Activated CD4-positive, alpha-beta T cell treated with anti-CD3 and anti-CD28 coated beads, Interleukin-2, amount 10 ng/mL, durations not matched to agents 24 days and 14 days (primary cell): ENCODE measurements around the gene BEAN1. TPM values are rescaled to one million over a fixed set of nuclear protein-coding genes. Genes with fewer than 3 reads are reported as not detected.
A peak's percentile ranks its signal among the peaks of the same experiment; 100 is the strongest.

Source experiments
- DNase-seq: peaks from one replicate; pipeline ENCODE4 v3.0.0; 2022
- H3K27ac Mint-ChIP-seq: one replicate; pipeline ENCODE4 v1.8.0; 2022; ENCODE audit warnings: mild to moderate bottlenecking, mixed read lengths
- H3K27me3 Mint-ChIP-seq: one replicate; pipeline ENCODE4 v1.8.0; 2022; ENCODE audit warnings: mixed read lengths
- H3K36me3 Mint-ChIP-seq: one replicate; pipeline ENCODE4 v1.8.0; 2022; ENCODE audit warnings: low read depth, mild to moderate bottlenecking, mixed read lengths
- H3K4me1 Mint-ChIP-seq: one replicate; pipeline ENCODE4 v1.8.0; 2021; ENCODE audit warnings: mixed read lengths
- H3K4me3 Mint-ChIP-seq: one replicate; pipeline ENCODE4 v1.8.0; 2022; ENCODE audit warnings: mild to moderate bottlenecking, moderate library complexity, mixed read lengths
- H3K9me3 Mint-ChIP-seq: one replicate; pipeline ENCODE4 v1.8.0; 2021; ENCODE audit warnings: mixed read lengths
- intact Hi-C: fragments of 100-400 bp; cut with micrococcal nuclease; formaldehyde crosslinking; loops from one replicate; pipeline ENCODE4 v1.15.1; 2023
- total RNA-seq: library from RNA; stranded (reverse); gene quantifications from 2 replicates; pipeline ENCODE4 v1.2.3, GENCODE V29; 2022

Gene BEAN1
- total RNA-seq, 1 donor from 2014 or later: not detected

DNA sequence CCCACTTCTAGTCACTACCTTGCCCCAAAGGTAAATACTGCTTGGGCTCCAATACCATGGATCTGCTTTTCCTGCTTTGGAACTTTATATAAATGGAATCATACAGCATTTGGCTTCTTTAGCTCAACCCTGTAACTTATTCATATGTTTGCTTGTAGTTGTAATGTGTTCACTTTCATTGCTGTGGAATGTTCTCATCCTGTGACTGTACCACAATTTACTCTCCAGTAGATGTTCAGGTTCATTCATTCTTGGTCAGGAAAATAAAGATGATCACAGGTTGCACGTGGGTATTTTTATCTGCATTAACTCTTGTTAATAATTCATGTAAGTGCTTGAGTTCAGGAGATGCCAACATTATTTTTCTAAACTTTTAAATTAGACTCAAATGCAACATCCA lies 6.7 kb upstream of the BEAN1 start:
- no peaks in the 10 kb centered on the region for H3K36me3 Mint-ChIP-seq
- no peak for DNase-seq
- intact Hi-C loops: no loop called here
- peaks cover 19% of the 10 kb centered on the region for H3K4me1 Mint-ChIP-seq
- H3K9me3 Mint-ChIP-seq: no peaks in the 10 kb centered on the region
- no peak overlapping the region for H3K4me3 Mint-ChIP-seq
- H3K27ac Mint-ChIP-seq: no peak overlapping the region
- H3K27me3 Mint-ChIP-seq: peaks cover 38% of the 10 kb centered on the region

DNA sequence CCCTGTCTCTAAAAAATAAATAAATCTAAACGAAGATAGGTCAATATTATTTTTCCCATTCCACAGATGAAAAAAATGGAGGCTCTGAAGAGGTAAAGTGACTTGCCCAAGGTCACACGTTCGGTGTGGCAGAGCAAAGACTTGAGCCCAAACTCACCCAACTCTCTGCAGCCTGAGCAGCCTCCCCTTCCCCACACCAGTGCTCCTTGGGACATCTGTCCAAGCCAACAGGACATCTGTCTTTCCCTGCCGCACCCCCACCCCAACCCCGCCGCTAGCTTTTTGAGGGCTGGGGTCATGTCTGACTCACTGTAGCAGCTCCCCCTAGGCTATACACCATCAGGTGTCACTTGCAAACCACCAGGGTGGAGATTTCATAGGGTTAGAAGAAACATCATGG lies 5.2 kb upstream of the BEAN1 start:
- H3K4me1 Mint-ChIP-seq: peaks cover 18% of the 10 kb centered on the region
- no peaks in the 10 kb centered on the region for H3K36me3 Mint-ChIP-seq
- no peaks in the 10 kb centered on the region for H3K9me3 Mint-ChIP-seq
- no peak overlapping the region for H3K4me3 Mint-ChIP-seq
- H3K27ac Mint-ChIP-seq: no peak overlapping the region
- DNase-seq: no peak
- peaks cover 46% of the 10 kb centered on the region for H3K27me3 Mint-ChIP-seq
- intact Hi-C loops: no loop called here

DNA sequence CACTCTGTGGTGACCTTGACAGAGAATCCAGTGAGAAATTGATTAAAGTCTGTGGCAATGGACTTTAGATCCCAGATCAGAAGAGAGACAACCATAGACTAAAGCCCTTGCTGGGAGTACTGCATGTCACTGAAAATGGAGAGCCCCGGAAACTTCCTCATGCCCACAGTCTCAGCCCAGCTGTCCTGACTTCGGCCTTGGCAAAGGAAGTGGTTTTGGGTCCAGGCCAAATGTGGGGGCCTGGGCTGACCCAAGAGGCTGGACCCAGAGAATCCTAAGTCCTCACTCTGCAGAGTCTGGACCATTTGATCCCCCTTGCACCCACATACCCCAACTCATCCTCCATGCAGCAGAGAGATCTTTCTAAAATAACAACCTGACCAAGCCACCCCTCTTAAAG lies 4.7 kb upstream of the BEAN1 start:
- Mint-ChIP-seq H3K27me3 (peaks cover 46% of the 10 kb centered on the region), H3K4me3 (no peak overlapping the region), H3K27ac (no peak overlapping the region), H3K4me1 (peaks cover 15% of the 10 kb centered on the region), H3K36me3 (no peaks in the 10 kb centered on the region), H3K9me3 (no peaks in the 10 kb centered on the region)
- DNase-seq: no peak
- intact Hi-C loops: no loop called here

- no peak overlapping the region for H3K27ac Mint-ChIP-seq
- intact Hi-C loops: no loop called here
These were observed 3.9 kb upstream of the BEAN1 start for GRCh38 chr16:66423177-66423576.

GRCh38 chr16:66425651-66426050 lies 1.4 kb upstream of the BEAN1 start:
- Mint-ChIP-seq H3K9me3 (no peaks in the 10 kb centered on the region), H3K4me3 (no peak overlapping the region), H3K4me1 (peaks cover 2% of the 10 kb centered on the region), H3K27me3 (peaks cover 67% of the 10 kb centered on the region), H3K36me3 (no peaks in the 10 kb centered on the region), H3K27ac (no peak overlapping the region)
- DNase-seq: no peak
- intact Hi-C loops: no loop called here

More at GRCh38 chr16:66423177-66423576, 3.9 kb upstream of the BEAN1 start:
- H3K4me3 Mint-ChIP-seq: no peak overlapping the region
- H3K4me1 Mint-ChIP-seq: peaks cover 8% of the 10 kb centered on the region
- no peak for DNase-seq
- H3K36me3 Mint-ChIP-seq: no peaks in the 10 kb centered on the region
- no peaks in the 10 kb centered on the region for H3K9me3 Mint-ChIP-seq
- H3K27me3 Mint-ChIP-seq: peaks cover 47% of the 10 kb centered on the region

DNA sequence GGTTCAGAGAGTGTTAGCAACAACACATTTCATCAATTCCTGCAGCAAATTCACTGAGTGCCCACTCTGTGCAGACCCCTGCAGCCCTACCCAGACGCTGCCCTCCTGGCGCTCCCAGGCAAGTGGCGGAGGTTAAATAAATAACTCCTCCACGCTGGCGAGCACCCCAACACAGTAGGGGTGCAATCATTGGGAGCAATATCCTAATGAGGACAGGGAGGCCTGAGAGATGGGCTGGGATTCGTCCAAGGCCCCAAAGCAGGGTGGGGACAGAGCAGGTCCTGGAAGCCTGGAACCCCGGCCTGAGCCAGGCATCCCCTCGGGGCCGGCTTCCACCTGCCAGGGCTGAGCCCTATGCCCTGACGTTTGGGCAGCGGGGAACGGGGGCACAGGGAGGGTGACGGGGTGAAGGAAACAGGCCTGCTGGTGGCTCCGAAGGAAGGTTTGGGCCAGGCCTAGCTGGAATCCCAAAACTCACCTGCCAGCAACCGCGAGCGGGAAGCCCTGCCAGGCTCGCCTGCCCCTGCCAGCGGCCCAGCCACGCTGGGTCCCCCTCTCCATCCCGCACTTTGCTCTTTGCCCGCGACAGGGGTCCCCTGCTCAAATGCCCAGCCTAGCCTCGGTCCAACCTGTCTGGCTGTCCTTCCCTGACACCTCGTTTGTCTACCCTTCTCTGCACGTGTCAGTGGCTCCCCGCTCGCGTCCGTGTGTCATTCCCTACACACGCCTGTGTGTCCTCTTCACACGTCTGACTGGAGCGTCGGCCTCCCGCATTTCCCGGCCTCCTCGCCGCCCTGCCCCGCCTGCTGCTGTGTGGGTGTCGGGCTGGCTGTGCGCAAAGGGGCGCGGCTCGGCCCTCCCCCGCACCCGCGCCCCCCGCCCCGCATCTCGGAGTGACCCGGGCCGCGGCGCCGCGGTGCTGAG lies 721 bp upstream of the BEAN1 start:
- Mint-ChIP-seq H3K4me3 (peak overlapping the region; percentile 13), H3K4me1 (peaks cover 2% of the 10 kb centered on the region), H3K27me3 (peaks cover 69% of the 10 kb centered on the region), H3K27ac (no peak overlapping the region), H3K36me3 (no peaks in the 10 kb centered on the region), H3K9me3 (no peaks in the 10 kb centered on the region)
- DNase-seq: no peak
- intact Hi-C loops: no loop called here

DNA sequence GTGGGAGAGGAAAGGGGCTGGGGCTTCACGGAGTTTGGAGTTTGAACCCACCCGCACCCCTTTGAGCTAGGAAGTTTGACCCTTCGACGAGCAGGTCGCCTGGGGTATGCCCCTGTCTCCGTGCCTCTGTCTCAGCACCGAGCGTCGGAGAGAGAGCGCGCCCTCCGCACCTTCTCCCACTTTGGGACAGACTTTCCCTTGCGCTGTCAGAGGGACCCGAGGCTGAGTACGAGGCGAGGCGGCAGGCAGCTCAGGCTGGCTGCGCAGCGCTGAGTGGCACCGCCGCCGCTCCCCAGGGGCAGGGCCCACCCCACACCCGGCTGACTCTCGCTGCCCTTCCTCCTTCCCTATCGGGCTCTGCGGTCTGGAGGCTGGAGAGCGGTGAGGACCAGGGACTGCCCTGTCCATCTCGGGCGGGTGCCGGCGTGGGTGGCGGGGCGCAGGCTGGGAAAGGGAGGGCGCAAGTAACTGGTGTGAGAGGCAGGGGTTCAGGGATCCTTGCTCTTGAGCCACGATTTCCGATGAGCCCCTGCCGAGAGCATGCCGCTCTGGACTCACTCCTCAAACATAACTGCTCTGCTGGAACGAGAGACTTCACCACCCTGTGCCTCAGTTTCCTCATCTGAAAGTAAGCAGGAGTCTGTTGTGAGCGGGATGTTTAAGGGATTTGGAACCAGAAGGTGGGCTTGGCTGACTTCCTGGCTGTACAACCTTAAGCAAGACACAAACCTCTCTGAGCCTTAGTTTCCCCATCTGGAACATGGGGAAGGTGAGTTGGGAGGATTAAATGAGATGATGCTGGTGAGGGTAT lies 981 bp downstream of the BEAN1 start:
- intact Hi-C loops: no loop called here
- Mint-ChIP-seq H3K36me3 (no peaks in the 10 kb centered on the region), H3K27ac (no peak overlapping the region), H3K27me3 (peaks cover 74% of the 10 kb centered on the region), H3K9me3 (no peaks in the 10 kb centered on the region), H3K4me1 (peaks cover 2% of the 10 kb centered on the region), H3K4me3 (peak overlapping the region; percentile 15)
- no peak for DNase-seq

GRCh38 chr16:66428682-66429251 lies 1.7 kb downstream of the BEAN1 start:
- Mint-ChIP-seq H3K4me3 (peak overlapping the region; percentile 9), H3K36me3 (no peaks in the 10 kb centered on the region), H3K27ac (no peak overlapping the region), H3K9me3 (no peaks in the 10 kb centered on the region), H3K27me3 (peaks cover 72% of the 10 kb centered on the region), H3K4me1 (peaks cover 2% of the 10 kb centered on the region)
- intact Hi-C loops: no loop called here
- no peak for DNase-seq

DNA sequence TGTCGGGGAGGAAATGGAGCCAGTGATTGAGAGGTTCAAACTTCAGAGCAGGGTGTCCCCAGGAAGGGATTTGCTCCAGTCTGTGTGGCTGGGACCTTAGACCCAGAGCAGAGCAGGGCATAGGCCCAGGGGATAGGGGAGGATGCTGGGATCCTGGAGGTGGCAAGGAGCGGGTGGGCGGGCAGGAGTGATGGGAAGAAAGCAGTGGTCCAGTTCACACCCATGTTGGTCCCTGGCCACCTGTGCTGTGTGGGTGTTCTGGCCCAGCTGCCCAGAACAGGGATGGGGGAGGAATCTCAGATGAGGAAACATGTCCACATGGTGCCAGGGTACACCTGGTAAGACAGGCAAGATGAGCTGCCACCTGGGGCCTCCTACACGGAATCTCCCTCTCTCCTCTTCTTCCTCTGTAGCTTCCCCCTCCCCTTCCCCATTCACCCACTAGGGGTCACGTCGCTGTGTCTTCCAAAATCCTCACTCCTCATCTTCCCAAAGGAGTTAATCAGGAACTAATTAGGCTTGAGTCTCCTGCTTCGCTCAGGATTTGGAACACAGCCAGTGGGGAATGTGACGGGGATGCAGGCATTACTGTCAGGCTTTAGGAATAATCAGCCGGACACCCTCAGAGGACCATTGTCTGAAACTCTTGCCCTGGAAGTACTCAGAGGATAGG lies 2.3 kb downstream of the BEAN1 start:
- H3K9me3 Mint-ChIP-seq: no peaks in the 10 kb centered on the region
- DNase-seq: no peak
- intact Hi-C loops: no loop called here
- H3K4me1 Mint-ChIP-seq: peaks cover 2% of the 10 kb centered on the region
- no peak overlapping the region for H3K27ac Mint-ChIP-seq
- H3K4me3 Mint-ChIP-seq: no peak overlapping the region
- H3K27me3 Mint-ChIP-seq: peaks cover 65% of the 10 kb centered on the region
- no peaks in the 10 kb centered on the region for H3K36me3 Mint-ChIP-seq

DNA sequence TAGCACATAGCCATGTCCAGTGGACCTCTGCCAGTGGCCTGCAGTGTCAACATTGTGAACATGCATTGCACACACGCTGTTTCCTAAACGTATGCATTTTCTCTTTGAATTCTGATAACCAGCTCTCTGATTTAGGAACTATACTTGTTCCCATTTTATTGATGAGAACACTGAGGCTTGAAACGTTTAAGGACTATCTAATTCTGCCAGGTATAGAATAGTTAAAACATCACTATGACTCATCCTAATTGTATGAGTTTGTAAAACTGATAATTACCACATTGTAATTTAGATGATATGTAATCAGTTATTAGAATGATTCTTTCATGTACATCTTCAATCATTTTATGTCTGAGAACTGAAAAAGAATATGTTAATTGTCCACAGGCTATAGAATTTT lies 3.1 kb downstream of the BEAN1 start:
- Mint-ChIP-seq H3K36me3 (no peaks in the 10 kb centered on the region), H3K4me1 (peaks cover 2% of the 10 kb centered on the region), H3K27ac (no peak overlapping the region), H3K27me3 (peaks cover 57% of the 10 kb centered on the region), H3K4me3 (no peak overlapping the region), H3K9me3 (no peaks in the 10 kb centered on the region)
- DNase-seq: no peak
- intact Hi-C loops: no loop called here

GRCh38 chr16:66431760-66432159 lies 4.7 kb downstream of the BEAN1 start:
- H3K36me3 Mint-ChIP-seq: no peaks in the 10 kb centered on the region
- H3K27ac Mint-ChIP-seq: no peak overlapping the region
- peaks cover 48% of the 10 kb centered on the region for H3K27me3 Mint-ChIP-seq
- H3K4me3 Mint-ChIP-seq: no peak overlapping the region
- H3K4me1 Mint-ChIP-seq: no peaks in the 10 kb centered on the region
- H3K9me3 Mint-ChIP-seq: no peaks in the 10 kb centered on the region
- DNase-seq: no peak
- intact Hi-C loops: no loop called here

DNA sequence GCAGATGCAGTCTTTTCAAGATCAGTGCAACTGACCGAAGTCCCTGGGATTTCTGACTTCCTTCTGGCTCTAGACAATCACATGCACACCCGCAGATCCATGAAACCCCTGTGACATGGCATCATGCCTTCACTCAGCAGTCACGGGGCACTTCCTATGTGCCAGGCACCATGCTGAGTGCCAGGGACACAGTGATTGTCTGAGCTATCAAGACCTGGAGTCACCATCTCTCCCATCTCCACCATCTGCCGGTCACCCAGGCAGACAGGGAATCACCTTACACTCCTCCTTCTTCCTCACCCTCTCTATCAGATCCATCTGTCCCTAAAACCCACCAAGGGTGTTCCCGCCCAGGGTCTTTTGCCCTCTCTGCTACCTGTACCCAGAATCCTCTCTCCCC lies 5.3 kb downstream of the BEAN1 start:
- H3K27ac Mint-ChIP-seq: no peak overlapping the region
- intact Hi-C loops: no loop called here
- H3K4me1 Mint-ChIP-seq: no peaks in the 10 kb centered on the region
- H3K36me3 Mint-ChIP-seq: no peaks in the 10 kb centered on the region
- no peak for DNase-seq
- H3K4me3 Mint-ChIP-seq: no peak overlapping the region
- H3K27me3 Mint-ChIP-seq: peaks cover 48% of the 10 kb centered on the region
- no peaks in the 10 kb centered on the region for H3K9me3 Mint-ChIP-seq

DNA sequence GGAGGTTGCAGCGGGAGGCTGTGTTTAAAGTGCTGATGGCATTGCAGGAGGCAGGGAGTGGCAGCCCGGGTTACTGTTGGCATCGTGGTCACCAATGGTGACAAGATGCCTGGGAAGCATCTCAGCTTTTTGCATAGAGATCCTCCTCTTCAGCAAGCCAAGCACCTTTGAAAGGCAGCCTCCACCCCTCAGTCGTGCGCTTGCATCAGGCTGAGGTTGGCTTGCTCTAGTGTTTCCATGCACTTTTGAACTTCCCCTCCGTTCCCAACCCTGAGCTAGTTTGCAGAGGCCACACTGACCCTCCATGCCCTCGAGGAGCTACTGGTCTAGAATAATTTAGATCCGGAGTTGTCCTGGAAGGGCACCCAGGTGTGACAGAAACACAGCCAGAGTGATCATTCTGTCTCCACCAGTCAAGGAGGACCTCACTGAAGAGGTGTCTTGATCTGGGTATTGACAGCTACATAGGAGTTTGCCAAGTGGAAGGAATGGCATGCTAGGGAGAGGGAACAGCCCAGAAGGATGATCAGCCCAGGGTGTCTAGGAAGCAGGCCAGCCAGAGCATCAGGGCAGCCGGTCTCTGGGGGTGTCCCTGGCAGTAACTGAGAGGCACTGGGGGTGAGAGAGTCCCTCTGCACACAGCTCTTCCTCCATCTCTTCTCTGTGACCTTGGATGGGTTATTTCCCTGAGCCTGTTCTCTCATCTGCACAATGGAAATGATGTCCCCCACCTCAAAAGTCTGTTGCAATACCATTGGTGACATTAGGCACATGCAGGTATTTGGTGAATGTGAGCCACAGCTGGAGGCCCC lies 7.7 kb downstream of the BEAN1 start:
- Mint-ChIP-seq H3K9me3 (no peaks in the 10 kb centered on the region), H3K27ac (no peak overlapping the region), H3K27me3 (peaks cover 35% of the 10 kb centered on the region)

More for the DNA sequence above, 7.7 kb downstream of the BEAN1 start:
- no peak for DNase-seq
- H3K36me3 Mint-ChIP-seq: no peaks in the 10 kb centered on the region
- no peaks in the 10 kb centered on the region for H3K4me1 Mint-ChIP-seq
- intact Hi-C loops: no loop called here
- H3K4me3 Mint-ChIP-seq: no peak overlapping the region
